A673 (cell line): ENCODE results near the gene SAP30BP. TPM values are rescaled to one million over a fixed set of nuclear protein-coding genes. Genes with fewer than 3 reads are reported as not detected.

Experiments
- BruUV-seq: library from RNA; stranded (reverse); fragments of 400-500 nt; replicated peaks from 2 replicates; lab custom pipeline; 2021; lab: Mats Ljungman, UMichigan
- CTCF ChIA-PET: fragments of 300-600 bp; sonication (Branson Sonifier 250); formaldehyde crosslinking; loops from one replicate; lab custom pipeline; 2022; ENCODE audit warnings: antibody characterized with exemption; lab: Charles Lee
- POLR2A ChIA-PET: fragments of 300-600 bp; sonication (Branson Sonifier 250); formaldehyde crosslinking; loops from one replicate; lab custom pipeline; 2022; ENCODE audit warnings: antibody characterized with exemption; ENCODE audit not compliant: low non-redundant PET; lab: Charles Lee
- DNase-seq: peaks from one replicate; pipeline ENCODE4 v3.0.0-alpha.2; 2015; ENCODE audit warnings: low spot score
- H3K27ac ChIP-seq: fragments of 200-600 bp; sonication (generic); 2 replicates; pipeline ENCODE4 v1.5.1; 2016; ENCODE audit warnings: mixed run types, low read depth, mild to moderate bottlenecking, mixed read lengths, antibody characterized with exemption, low read length; ENCODE audit not compliant: poor library complexity, severe bottlenecking
- H3K27me3 ChIP-seq: fragments of 200-600 bp; sonication (generic); replicated peaks from 2 replicates; pipeline ENCODE4 v1.6.1; 2017; ENCODE audit warnings: mixed run types, low read depth, mild to moderate bottlenecking, mixed read lengths, antibody characterized with exemption, low read length; ENCODE audit not compliant: insufficient read depth, poor library complexity
- H3K36me3 ChIP-seq: fragments of 200-600 bp; sonication (generic); 2 replicates; pipeline ENCODE4 v1.6.1; 2016; ENCODE audit warnings: mixed run types, mild to moderate bottlenecking, mixed read lengths, antibody characterized with exemption, low read length; ENCODE audit not compliant: insufficient read depth, poor library complexity, severe bottlenecking
- H3K4me1 ChIP-seq: fragments of 200-600 bp; sonication (generic); 2 replicates; pipeline ENCODE4 v1.6.1; 2017; ENCODE audit warnings: mixed run types, mild to moderate bottlenecking, mixed read lengths, antibody characterized with exemption, low read length; ENCODE audit not compliant: insufficient read depth, poor library complexity, severe bottlenecking
- H3K4me3 ChIP-seq: fragments of 200-600 bp; sonication (generic); 2 replicates; pipeline ENCODE4 v1.5.1; 2016; ENCODE audit warnings: low read depth, mixed run types, mild to moderate bottlenecking, mixed read lengths, low read length; ENCODE audit not compliant: poor library complexity, severe bottlenecking
- H3K9me3 ChIP-seq: fragments of 200-600 bp; sonication (generic); 2 replicates; pipeline ENCODE4 v1.6.1; 2016; ENCODE audit warnings: mixed run types, low read depth, mild to moderate bottlenecking, mixed read lengths, antibody characterized with exemption, low read length; ENCODE audit not compliant: poor library complexity, severe bottlenecking
- CTCF ChIP-seq: fragments of 300-800, 200-600 bp; sonication (generic); conservative IDR thresholded peaks from 2 replicates; pipeline ENCODE4 v1.5.1; 2017; ENCODE audit warnings: low read depth, mild to moderate bottlenecking, antibody characterized with exemption, low read length, moderate library complexity, mixed read lengths
- EZH2 ChIP-seq: fragments of 200-600 bp; sonication (generic); IDR thresholded peaks from 2 replicates; pipeline ENCODE4 v1.6.1; 2017; ENCODE audit warnings: borderline replicate concordance, low read depth, mild to moderate bottlenecking, mixed read lengths, antibody characterized with exemption, low read length; ENCODE audit not compliant: poor library complexity, severe bottlenecking
- intact Hi-C: fragments of 100-400 bp; cut with micrococcal nuclease; formaldehyde crosslinking; loops from one replicate; pipeline ENCODE4 v1.10.0; 2022; ENCODE audit not compliant: unreplicated experiment
- total RNA-seq: library from RNA; stranded (reverse); gene quantifications from 2 replicates; pipeline ENCODE4 v1.2.3, GENCODE V29; 2021

SAP30BP gene
- total RNA-seq, 1 experiment from 2014 or later = 98.1 TPM

- Histone ChIP-seq H3K4me1 (no peaks in the 10 kb centered on the region), H3K27ac (no peak overlapping the region), H3K27me3 (no peaks in the 10 kb centered on the region), H3K9me3 (no peaks in the 10 kb centered on the region), H3K4me3 (no peak overlapping the region), H3K36me3 (no peaks in the 10 kb centered on the region)
- TF ChIP-seq CTCF = no peak
- TF ChIP-seq EZH2 = no peak
- CTCF ChIA-PET = no interaction called here
- POLR2A ChIA-PET = interaction anchor here (0.7 kb wide), 1 partner anchor 84 kb away, joined by 6 read pairs; no protein-coding TSS in a partner anchor
- DNase-seq = no peak
- intact Hi-C loops = no loop called here
- no TSS peak for BruUV-seq
These were observed 66.3 kb downstream of the SAP30BP start for GRCh38 chr17:75733471-75733870.

DNA sequence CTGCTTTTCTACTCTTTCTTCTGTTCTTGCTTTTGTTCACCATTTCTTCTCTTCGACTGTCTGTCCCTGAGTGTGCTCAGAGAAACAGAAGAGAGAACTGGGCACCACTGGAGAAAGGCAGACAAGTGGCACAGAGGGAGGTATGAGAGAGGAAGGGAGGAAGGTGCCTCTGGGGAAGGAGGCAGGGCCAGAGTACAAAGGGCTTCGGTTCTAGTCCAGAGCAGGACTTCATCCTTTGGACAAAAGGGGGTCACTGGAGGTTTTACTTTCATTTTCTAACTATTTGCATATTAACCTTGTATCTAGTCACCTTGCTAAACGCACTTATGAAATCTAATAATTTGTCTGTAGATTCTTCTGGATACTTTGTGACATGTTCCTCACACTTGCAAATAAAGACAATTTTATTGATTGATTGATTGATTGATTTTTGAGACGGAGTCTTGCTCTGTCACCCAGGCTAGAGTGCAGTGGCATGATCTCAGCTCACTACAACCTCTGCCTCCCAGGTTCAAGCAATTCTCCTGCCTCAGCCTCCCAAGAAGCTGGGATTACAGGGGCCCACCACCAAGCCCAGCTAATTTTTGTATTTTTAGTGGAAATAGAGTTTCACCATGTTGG is 67.6 kb downstream of the SAP30BP start:
- DNase-seq = no peak
- Histone ChIP-seq H3K27me3 (no peaks in the 10 kb centered on the region), H3K4me3 (no peak overlapping the region), H3K36me3 (no peaks in the 10 kb centered on the region), H3K9me3 (no peaks in the 10 kb centered on the region), H3K27ac (no peak overlapping the region), H3K4me1 (no peaks in the 10 kb centered on the region)
- no TSS peak for BruUV-seq
- ChIA-PET POLR2A (no interaction called here), CTCF (no interaction called here)
- TF ChIP-seq CTCF = no peak
- intact Hi-C loops = no loop called here

GRCh38 chr17:75736173-75736835 is 69.2 kb downstream of the SAP30BP start:
- ChIA-PET CTCF (no interaction called here), POLR2A (no interaction called here)
- H3K36me3 ChIP-seq = no peaks in the 10 kb centered on the region
- no TSS peak for BruUV-seq
- H3K4me1 ChIP-seq = no peaks in the 10 kb centered on the region
- DNase-seq = no peak
- H3K9me3 ChIP-seq = no peaks in the 10 kb centered on the region
- no peak overlapping the region for H3K27ac ChIP-seq
- TF ChIP-seq EZH2 (no peak), CTCF (no peak)
- no peaks in the 10 kb centered on the region for H3K27me3 ChIP-seq
- no peak overlapping the region for H3K4me3 ChIP-seq
- intact Hi-C loops = no loop called here
